IPS-11a (cell line): ENCODE data around the gene CCDC174.

Experiments used
- H3K4me3 ChIP-seq: one replicate; pipeline ENCODE4 v1.5.1; 2013; ENCODE audit warnings: low read depth, low read length, control low read depth

Gene CCDC174

GRCh38 chr3:14699643-14700042, 48.1 kb downstream of the CCDC174 start:
- H3K4me3 ChIP-seq, result no peak overlapping the region

- H3K4me3 ChIP-seq, result no peak overlapping the region
Measured at GRCh38 chr3:14700891-14701290, 49.3 kb downstream of the CCDC174 start.

- H3K4me3 ChIP-seq, result no peak overlapping the region
Measured at GRCh38 chr3:14701676-14702075, 50.1 kb downstream of the CCDC174 start.

- H3K4me3 ChIP-seq, result no peak overlapping the region
Measured at GRCh38 chr3:14703128-14703750, 51.7 kb downstream of the CCDC174 start.

- no peak overlapping the region for H3K4me3 ChIP-seq
Measured at GRCh38 chr3:14703791-14704190, 52.2 kb downstream of the CCDC174 start.

- no peak overlapping the region for H3K4me3 ChIP-seq
Measured at GRCh38 chr3:14706096-14706495, 54.5 kb downstream of the CCDC174 start.

- H3K4me3 ChIP-seq, result no peak overlapping the region
Measured at GRCh38 chr3:14716591-14716990, 65.0 kb downstream of the CCDC174 start.

- no peak overlapping the region for H3K4me3 ChIP-seq
Measured at GRCh38 chr3:14717307-14717706, 65.7 kb downstream of the CCDC174 start.

GRCh38 chr3:14718539-14718938, 67.0 kb downstream of the CCDC174 start:
- no peak overlapping the region for H3K4me3 ChIP-seq

- no peak overlapping the region for H3K4me3 ChIP-seq
Measured at GRCh38 chr3:14719006-14719405, 67.4 kb downstream of the CCDC174 start.

- no peak overlapping the region for H3K4me3 ChIP-seq
Measured at GRCh38 chr3:14721126-14721864, 69.7 kb downstream of the CCDC174 start.
